GM21367 (cell line): ENCODE results near the gene ZNF302.

Experiments
- ATAC-seq: cut with Tn5 transposase; IDR thresholded peaks from one replicate; pipeline ENCODE4 v1.9.1; 2021; ENCODE audit not compliant: unreplicated experiment

ZNF302 gene

GRCh38 chr19:34731019-34731829 is 53.7 kb downstream of the ZNF302 start:
- ATAC-seq: no peak

- no peak for ATAC-seq
Observed at GRCh38 chr19:34731964-34732363, 54.5 kb downstream of the ZNF302 start.

- ATAC-seq: no peak
Observed at GRCh38 chr19:34732612-34733211, 55.2 kb downstream of the ZNF302 start.

GRCh38 chr19:34733266-34733745 is 55.8 kb downstream of the ZNF302 start:
- ATAC-seq: peak; percentile 11

- ATAC-seq: peak; percentile 80
Observed at GRCh38 chr19:34733746-34734536, 56.5 kb downstream of the ZNF302 start, which contains the start of gene ZNF181. ZNF181 (plus strand) TSS chr19:34734243; CDS start chr19:34735038, 795 bp downstream.

- ATAC-seq: no peak
Observed at GRCh38 chr19:34734537-34735103, 57.1 kb downstream of the ZNF302 start.
